A673 (cell line): ENCODE results near the gene PPP2R2D.

ENCODE experiments used
- EZH2 ChIP-seq: fragments of 200-600 bp; sonication (generic); IDR thresholded peaks from 2 replicates; pipeline ENCODE4 v1.6.1; 2017; ENCODE audit warnings: borderline replicate concordance, low read depth, mild to moderate bottlenecking, mixed read lengths, antibody characterized with exemption, low read length; ENCODE audit not compliant: poor library complexity, severe bottlenecking
- TF ChIP-seq, protein P1 (sequence below): fragments of 300-800, 200-600 bp; sonication (generic); conservative IDR thresholded peaks from 2 replicates; pipeline ENCODE4 v1.5.1; 2017; ENCODE audit warnings: low read depth, mild to moderate bottlenecking, antibody characterized with exemption, low read length, moderate library complexity, mixed read lengths

- TF ChIP-seq, protein P1, sequence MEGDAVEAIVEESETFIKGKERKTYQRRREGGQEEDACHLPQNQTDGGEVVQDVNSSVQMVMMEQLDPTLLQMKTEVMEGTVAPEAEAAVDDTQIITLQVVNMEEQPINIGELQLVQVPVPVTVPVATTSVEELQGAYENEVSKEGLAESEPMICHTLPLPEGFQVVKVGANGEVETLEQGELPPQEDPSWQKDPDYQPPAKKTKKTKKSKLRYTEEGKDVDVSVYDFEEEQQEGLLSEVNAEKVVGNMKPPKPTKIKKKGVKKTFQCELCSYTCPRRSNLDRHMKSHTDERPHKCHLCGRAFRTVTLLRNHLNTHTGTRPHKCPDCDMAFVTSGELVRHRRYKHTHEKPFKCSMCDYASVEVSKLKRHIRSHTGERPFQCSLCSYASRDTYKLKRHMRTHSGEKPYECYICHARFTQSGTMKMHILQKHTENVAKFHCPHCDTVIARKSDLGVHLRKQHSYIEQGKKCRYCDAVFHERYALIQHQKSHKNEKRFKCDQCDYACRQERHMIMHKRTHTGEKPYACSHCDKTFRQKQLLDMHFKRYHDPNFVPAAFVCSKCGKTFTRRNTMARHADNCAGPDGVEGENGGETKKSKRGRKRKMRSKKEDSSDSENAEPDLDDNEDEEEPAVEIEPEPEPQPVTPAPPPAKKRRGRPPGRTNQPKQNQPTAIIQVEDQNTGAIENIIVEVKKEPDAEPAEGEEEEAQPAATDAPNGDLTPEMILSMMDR = no peak
- TF ChIP-seq EZH2 = no peak
These were observed 25.4 kb downstream of the PPP2R2D start for GRCh38 chr10:131926253-131926652.
